ENCODE results near the gene ATG2A.

Gene ATG2A

DNA sequence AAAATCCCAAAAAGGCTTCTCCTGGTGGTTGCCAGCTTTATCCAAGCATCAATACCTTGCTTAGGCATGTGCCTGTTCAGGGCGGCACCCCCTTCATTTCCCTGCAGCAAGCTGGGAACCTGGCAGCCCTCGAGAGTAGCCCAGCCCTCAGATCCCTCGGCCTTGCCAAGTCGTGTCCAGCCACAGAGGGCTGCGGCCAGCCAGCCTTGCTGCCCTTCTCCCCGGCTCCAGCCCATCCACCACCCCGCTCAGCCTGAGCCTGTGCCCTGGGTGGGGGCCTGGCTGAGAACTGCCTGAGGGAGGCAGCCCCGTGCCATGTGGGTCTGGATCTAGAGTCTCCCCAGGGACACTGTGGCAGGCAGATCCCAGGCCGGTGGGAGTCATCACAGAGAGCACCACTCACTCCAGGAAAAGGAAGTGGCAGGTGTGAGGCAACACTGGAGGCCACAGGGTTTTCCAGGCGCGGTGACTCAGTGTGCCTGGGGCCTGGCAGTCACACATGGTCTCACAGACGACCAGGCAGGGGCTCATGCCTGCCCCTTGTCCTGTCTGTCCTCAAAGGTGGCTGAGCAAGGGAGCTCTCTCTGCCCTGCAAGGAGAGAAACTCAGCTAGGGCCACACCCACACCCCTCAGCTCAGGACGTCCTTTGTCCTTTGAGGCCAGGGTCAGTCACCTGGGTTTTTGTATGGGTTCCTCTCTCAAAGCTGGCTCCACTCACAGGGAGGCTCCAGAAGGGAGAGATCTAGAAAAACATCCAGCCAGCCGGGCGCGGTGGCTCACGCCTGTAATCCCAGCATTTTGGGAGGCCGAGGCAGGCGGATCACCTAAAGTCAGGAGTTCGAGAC is 60.4 kb downstream of the ATG2A start:
- no peak for TF ChIP-seq NFIC (IDR thresholded peaks at IDR 0.05)
- TF ChIP-seq TAF1 (IDR thresholded peaks at IDR 0.05; ENCODE audit: low read depth), result no peak
- TF ChIP-seq TCF12 (IDR thresholded peaks at IDR 0.05; ENCODE audit: low read depth), result no peak; the same call in 1 of the 2 replicates
- TF ChIP-seq YY1 (IDR thresholded peaks at IDR 0.05; ENCODE audit: low read depth), result no peak
- TF ChIP-seq, protein P1, sequence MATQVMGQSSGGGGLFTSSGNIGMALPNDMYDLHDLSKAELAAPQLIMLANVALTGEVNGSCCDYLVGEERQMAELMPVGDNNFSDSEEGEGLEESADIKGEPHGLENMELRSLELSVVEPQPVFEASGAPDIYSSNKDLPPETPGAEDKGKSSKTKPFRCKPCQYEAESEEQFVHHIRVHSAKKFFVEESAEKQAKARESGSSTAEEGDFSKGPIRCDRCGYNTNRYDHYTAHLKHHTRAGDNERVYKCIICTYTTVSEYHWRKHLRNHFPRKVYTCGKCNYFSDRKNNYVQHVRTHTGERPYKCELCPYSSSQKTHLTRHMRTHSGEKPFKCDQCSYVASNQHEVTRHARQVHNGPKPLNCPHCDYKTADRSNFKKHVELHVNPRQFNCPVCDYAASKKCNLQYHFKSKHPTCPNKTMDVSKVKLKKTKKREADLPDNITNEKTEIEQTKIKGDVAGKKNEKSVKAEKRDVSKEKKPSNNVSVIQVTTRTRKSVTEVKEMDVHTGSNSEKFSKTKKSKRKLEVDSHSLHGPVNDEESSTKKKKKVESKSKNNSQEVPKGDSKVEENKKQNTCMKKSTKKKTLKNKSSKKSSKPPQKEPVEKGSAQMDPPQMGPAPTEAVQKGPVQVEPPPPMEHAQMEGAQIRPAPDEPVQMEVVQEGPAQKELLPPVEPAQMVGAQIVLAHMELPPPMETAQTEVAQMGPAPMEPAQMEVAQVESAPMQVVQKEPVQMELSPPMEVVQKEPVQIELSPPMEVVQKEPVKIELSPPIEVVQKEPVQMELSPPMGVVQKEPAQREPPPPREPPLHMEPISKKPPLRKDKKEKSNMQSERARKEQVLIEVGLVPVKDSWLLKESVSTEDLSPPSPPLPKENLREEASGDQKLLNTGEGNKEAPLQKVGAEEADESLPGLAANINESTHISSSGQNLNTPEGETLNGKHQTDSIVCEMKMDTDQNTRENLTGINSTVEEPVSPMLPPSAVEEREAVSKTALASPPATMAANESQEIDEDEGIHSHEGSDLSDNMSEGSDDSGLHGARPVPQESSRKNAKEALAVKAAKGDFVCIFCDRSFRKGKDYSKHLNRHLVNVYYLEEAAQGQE (IDR thresholded peaks at IDR 0.05; ENCODE audit: low read depth), result no peak
- TF ChIP-seq, protein P2, sequence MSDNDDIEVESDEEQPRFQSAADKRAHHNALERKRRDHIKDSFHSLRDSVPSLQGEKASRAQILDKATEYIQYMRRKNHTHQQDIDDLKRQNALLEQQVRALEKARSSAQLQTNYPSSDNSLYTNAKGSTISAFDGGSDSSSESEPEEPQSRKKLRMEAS (IDR thresholded peaks at IDR 0.05), result peak; percentile 32; the same call in 1 of the 2 replicates
- peak; percentile 75 for TF ChIP-seq CEBPB (IDR thresholded peaks at IDR 0.05)

DNA sequence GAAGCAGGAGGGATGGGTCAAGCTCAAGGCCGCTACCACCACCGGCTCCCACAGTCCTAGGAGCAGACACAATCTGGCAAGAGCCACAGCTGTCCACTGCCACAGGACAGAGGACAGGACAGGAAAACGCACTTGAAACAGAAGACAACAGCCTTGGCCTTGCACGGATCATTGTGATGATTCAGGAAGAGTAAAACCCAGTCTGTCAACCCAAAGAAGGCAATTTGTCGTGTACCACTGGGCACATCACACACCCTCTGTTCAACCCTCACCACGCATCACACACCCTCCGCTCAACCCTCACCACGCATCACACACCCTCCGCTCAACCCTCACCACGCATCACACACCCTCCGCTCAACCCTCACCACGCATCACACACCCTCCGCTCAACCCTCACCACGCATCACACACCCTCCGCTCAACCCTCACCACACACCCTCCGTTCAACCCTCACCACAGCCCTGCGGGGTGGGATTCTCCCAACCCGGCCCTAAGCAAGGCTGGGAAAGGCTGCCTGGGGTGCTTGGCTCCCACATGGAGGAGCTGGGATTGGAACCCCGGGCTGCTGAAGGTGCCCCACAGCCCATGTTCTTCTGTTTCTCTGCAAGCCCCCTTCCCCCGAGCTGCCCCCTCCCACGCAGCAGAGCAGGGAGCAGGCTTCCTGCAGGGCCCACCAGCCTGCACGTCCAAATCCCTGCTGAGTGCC is 61.3 kb downstream of the ATG2A start:
- TF ChIP-seq TAF1 (IDR thresholded peaks at IDR 0.05; ENCODE audit: low read depth) (no peak), TCF12 (IDR thresholded peaks at IDR 0.05; ENCODE audit: low read depth) (no peak), NFIC (IDR thresholded peaks at IDR 0.05) (no peak), EGR1 (IDR thresholded peaks at IDR 0.05) (no peak), RAD21 (IDR thresholded peaks at IDR 0.05; ENCODE audit: low read depth) (no peak), TEAD4 (IDR thresholded peaks at IDR 0.05) (no peak)

DNA sequence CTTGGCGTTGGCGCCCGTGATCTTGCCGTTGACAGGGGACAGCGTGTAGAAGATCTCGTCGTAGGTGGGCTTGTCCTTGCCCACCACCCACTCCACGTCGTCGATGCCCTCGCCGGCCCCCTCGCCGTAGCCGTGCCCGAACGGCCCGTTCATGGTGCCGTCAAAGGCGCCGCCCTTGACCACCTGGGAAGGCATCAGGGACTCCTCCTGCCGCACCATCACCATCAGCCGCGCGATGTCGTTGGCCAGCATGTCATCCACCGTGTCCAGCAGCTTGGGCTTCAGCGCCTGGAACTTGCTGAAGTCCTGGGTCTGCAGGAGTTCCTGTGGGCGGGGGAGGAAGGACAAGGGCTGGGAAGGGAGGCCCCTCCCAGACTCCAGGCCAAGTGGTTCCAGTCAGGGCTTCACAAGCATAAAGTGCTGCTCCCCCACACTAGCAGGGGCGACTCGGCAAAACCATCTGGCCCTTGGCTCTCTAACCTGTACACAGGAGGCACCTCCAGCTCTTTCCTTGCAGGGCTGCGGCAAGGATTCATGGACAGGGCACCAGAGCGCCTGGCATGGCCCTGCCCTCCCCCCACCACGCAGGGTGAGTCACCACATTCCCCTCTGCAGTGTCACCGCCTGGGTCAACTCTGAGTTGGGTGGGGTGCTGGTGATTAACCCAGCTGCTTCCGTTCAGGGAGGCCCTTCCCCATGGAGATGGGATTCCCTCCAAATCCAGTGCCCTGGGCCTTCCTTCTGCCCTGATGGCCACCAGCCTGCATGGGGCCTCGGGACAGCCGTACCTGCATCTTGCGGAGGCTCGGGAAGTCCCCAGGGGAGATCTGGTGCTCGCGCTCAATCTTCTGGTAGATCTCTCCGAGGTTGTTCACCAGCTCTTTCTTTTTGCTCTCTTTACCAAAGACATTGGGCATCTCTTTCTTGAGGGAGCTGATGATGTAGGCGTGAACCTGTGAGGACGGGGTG is 62.2 kb downstream of the ATG2A start:
- peak; percentile 90 for TF ChIP-seq EP300 (IDR thresholded peaks at IDR 0.05; ENCODE audit: borderline replicate concordance)
- no peak for TF ChIP-seq TAF1 (IDR thresholded peaks at IDR 0.05; ENCODE audit: low read depth)
- TF ChIP-seq NFIC (IDR thresholded peaks at IDR 0.05), result peak; percentile 87
- no peak for TF ChIP-seq EGR1 (IDR thresholded peaks at IDR 0.05)
- 0 out of 2 replicates have a peak, but pooled peaks have one; percentile 45 for TF ChIP-seq ZBTB7A (IDR thresholded peaks at IDR 0.05; ENCODE audit: low read depth)
- peak; percentile 47 for TF ChIP-seq YY1 (IDR thresholded peaks at IDR 0.05; ENCODE audit: low read depth)
- peak; percentile 56; the same call in 1 of the 2 replicates for TF ChIP-seq CEBPB (IDR thresholded peaks at IDR 0.05)
- TF ChIP-seq TEAD4 (IDR thresholded peaks at IDR 0.05), result peak; percentile 99
- TF ChIP-seq, protein P2 (IDR thresholded peaks at IDR 0.05), result peak; percentile 87
- TF ChIP-seq, protein P3, sequence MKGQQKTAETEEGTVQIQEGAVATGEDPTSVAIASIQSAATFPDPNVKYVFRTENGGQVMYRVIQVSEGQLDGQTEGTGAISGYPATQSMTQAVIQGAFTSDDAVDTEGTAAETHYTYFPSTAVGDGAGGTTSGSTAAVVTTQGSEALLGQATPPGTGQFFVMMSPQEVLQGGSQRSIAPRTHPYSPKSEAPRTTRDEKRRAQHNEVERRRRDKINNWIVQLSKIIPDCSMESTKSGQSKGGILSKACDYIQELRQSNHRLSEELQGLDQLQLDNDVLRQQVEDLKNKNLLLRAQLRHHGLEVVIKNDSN (IDR thresholded peaks at IDR 0.05), result peak; percentile 45; the same call in 1 of the 2 replicates
- TF ChIP-seq FOXM1 (IDR thresholded peaks at IDR 0.05; ENCODE audit: borderline replicate concordance, low read depth), result peak; percentile 69; the same call in 1 of the 2 replicates
- no peak for TF ChIP-seq CREB1 (IDR thresholded peaks at IDR 0.05; ENCODE audit: low read depth)
- TF ChIP-seq TCF12 (IDR thresholded peaks at IDR 0.05; ENCODE audit: low read depth), result peak; percentile 94
- TF ChIP-seq RAD21 (IDR thresholded peaks at IDR 0.05; ENCODE audit: low read depth), result peak; percentile 38; the same call in 1 of the 2 replicates

DNA sequence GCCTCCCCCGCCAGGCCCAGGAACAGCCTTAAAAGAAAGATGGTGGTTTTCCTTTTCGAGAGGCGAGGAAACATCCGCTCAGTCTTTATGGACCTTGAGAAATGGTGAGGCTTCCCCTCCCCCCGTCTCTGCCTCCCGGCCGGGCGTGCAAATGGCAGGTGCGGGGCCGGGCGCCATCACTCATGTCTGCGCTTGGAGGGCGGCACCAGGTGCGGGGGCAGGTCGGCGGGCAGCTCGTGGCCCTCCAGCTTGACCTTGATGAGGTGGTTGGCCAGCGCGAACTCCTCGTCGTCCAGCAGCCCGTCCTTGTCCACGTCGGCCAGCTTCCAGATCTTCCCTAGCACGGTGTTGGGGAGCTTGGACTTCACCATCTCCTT is 62.9 kb downstream of the ATG2A start:
- TF ChIP-seq NFIC (IDR thresholded peaks at IDR 0.05) (no peak), YY1 (IDR thresholded peaks at IDR 0.05; ENCODE audit: low read depth) (no peak), RAD21 (IDR thresholded peaks at IDR 0.05; ENCODE audit: low read depth) (no peak), ZBTB7A (IDR thresholded peaks at IDR 0.05; ENCODE audit: low read depth) (no peak), CREB1 (IDR thresholded peaks at IDR 0.05; ENCODE audit: low read depth) (no peak), FOXM1 (IDR thresholded peaks at IDR 0.05; ENCODE audit: borderline replicate concordance, low read depth) (no peak), TCF12 (IDR thresholded peaks at IDR 0.05; ENCODE audit: low read depth) (no peak), TAF1 (IDR thresholded peaks at IDR 0.05; ENCODE audit: low read depth) (no peak), CEBPB (IDR thresholded peaks at IDR 0.05) (no peak), EGR1 (IDR thresholded peaks at IDR 0.05) (no peak), EP300 (IDR thresholded peaks at IDR 0.05; ENCODE audit: borderline replicate concordance) (no peak)
- TF ChIP-seq, protein P1 (IDR thresholded peaks at IDR 0.05; ENCODE audit: low read depth), result no peak
- TF ChIP-seq, protein P2 (IDR thresholded peaks at IDR 0.05), result no peak
- TF ChIP-seq, protein P3 (IDR thresholded peaks at IDR 0.05), result no peak

All from Ishikawa (cell line).